HUES64 (cell line): ENCODE measurements around the gene SHB.

Source experiments
- H3K27ac ChIP-seq: 2 replicates; pipeline ENCODE4 v1.7.0; 2013; ENCODE audit warnings: low read depth, low read length, inconsistent platforms
- H3K27me3 ChIP-seq: 2 replicates; pipeline ENCODE4 v1.6.1; 2013; ENCODE audit warnings: mild to moderate bottlenecking, low read length; ENCODE audit not compliant: insufficient read depth
- H3K36me3 ChIP-seq: 2 replicates; pipeline ENCODE4 v1.6.1; 2013; ENCODE audit warnings: mild to moderate bottlenecking, low read length; ENCODE audit not compliant: insufficient read depth
- H3K4me1 ChIP-seq: 2 replicates; pipeline ENCODE4 v1.6.1; 2013; ENCODE audit warnings: mild to moderate bottlenecking, low read length, moderate library complexity; ENCODE audit not compliant: insufficient read depth
- H3K4me3 ChIP-seq: 2 replicates; pipeline ENCODE4 v1.5.1; 2013; ENCODE audit warnings: mild to moderate bottlenecking, low read length, moderate library complexity
- H3K9ac ChIP-seq: 2 replicates; pipeline ENCODE4 v1.6.1; 2013; ENCODE audit warnings: mild to moderate bottlenecking, low read depth, low read length
- H3K9me3 ChIP-seq: 2 replicates; pipeline ENCODE4 v1.6.1; 2013; ENCODE audit warnings: low read depth, low read length; ENCODE audit not compliant: insufficient read depth
- WGBS: fragments of 150-250, 120-280 bp; methylation state at CpG from one replicate; pipeline ENCODE4 v1.1.7; 2013; ENCODE audit warnings: missing lambda C conversion rate; 5-methylcytosine and 5-hydroxymethylcytosine counted together

The SHB gene

DNA sequence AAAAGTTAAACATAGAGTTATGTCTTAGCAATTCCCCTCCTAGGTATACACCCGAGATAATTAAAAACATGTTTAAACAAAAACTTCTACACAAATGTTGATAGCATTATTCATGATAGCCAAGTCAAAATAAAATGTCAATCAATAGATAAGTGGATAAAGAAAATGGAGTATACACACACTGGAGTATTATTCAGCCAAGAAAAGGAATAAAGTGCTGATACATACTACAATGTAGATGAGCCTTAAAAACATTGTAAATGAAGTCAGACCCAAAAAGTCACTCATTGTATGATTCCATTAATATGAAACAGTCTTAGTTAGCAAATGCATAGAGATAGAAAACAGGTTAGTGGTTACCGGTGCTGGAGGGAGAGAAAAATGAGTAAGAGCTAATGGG lies 34.3 kb upstream of the SHB start:
- Histone ChIP-seq H3K4me1 (no peaks in the 10 kb centered on the region), H3K4me3 (no peak overlapping the region), H3K27ac (no peak overlapping the region), H3K27me3 (no peaks in the 10 kb centered on the region), H3K9me3 (no peaks in the 10 kb centered on the region), H3K9ac (no peak overlapping the region), H3K36me3 (no peaks in the 10 kb centered on the region)
- 92% methylated on average over 2 of the region's 2 CpGs for WGBS

DNA sequence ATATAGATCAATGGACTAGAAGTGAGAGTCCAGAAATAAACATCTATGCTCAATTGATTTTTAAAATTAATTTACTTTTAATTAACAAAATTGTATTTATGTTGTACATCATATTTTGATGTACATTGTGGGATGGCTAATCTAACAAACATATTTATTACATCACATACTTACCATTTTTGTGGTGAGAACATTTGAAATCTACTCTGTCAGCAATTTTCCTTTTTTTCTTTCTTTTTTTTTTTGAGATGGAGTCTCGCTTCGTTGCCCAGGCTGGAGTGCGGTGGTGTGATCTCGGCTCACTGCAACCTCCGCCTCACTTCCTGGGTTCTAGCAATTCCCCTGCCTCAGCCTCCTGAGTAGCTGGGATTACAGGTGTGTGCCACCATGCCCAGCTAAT lies 32.4 kb upstream of the SHB start:
- Histone ChIP-seq H3K27ac (no peak overlapping the region), H3K4me3 (no peak overlapping the region), H3K9me3 (no peaks in the 10 kb centered on the region), H3K36me3 (no peaks in the 10 kb centered on the region), H3K9ac (no peak overlapping the region), H3K27me3 (no peaks in the 10 kb centered on the region), H3K4me1 (no peaks in the 10 kb centered on the region)
- 95% methylated on average over 5 of the region's 5 CpGs for WGBS

DNA sequence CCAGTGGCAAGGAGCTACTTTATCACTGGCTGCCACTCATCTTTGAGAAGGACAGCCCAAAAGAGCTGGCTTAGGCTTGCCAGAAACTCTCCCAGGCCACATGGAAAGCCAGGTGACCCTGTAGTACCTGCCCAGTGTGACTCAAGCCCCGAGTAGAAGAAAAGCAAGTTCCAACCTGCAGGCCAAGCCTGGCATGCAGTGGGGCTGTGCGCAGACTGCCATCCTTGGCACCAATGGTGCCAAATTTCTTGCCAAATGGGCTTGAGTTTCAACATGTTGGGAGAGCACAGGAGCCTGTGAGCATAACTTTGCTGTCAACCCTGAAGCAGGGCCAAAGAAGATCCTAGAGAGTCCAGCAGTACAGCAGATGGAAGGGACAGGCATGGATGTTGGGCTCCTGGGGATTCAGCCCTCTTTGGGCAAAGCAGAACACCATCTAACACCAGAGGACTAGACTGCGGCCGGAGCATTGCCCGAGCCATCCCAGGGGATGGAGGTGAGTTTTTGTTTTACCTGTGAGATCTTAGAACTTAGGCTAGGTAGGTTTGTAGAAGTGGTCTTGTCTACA lies 27.3 kb upstream of the SHB start:
- Histone ChIP-seq H3K27me3 (no peaks in the 10 kb centered on the region), H3K4me1 (no peaks in the 10 kb centered on the region), H3K4me3 (no peak overlapping the region), H3K9me3 (no peaks in the 10 kb centered on the region), H3K27ac (no peak overlapping the region), H3K9ac (no peak overlapping the region), H3K36me3 (no peaks in the 10 kb centered on the region)
- WGBS, result 92% methylated on average over 5 of the region's 5 CpGs

DNA sequence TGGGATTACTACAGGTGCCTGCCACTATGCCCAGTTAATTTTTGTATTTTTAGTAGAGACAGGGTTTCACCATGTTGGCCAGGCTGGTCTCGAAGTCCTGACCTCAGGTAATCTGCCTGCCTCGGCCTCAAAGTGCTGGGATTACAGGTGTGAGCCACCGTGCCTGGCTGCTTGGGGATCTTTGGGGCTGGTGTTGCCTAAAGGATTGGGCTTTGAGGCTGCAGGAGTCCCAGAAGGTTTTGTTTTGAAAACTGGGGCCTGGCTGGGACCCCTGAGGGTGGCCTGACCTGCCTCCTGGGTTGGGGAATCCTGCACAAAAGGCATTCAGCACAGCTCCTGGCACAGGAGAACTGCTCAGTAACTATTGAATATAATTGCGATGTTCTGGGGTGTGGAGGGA lies 25.1 kb upstream of the SHB start:
- no peak overlapping the region for H3K27ac ChIP-seq
- WGBS, result 93% methylated on average over 4 of the region's 4 CpGs
- H3K4me1 ChIP-seq, result peaks cover 10% of the 10 kb centered on the region; the same call in 1 of the 2 replicates
- H3K4me3 ChIP-seq, result no peak overlapping the region
- H3K9ac ChIP-seq, result no peak overlapping the region
- no peaks in the 10 kb centered on the region for H3K9me3 ChIP-seq
- no peaks in the 10 kb centered on the region for H3K36me3 ChIP-seq
- H3K27me3 ChIP-seq, result no peaks in the 10 kb centered on the region

DNA sequence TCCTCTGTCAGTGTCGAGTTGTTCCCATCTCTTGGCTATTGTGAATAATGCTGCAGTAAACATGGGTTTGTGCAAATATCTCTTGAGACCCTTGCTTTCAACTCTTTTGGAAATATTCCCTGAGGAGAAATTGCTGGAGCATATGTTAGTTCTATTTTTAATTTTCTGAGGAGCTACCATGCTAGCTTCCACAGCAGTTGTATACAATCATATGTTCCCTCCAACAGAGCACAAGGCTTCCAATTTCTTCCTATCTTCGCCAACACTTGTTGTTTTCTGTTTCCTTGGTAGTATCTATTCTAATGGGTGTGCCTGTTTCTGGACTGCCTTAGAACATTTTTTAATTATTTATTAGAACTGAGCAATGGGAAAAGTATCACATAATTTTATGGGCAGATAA lies 23.6 kb upstream of the SHB start:
- Histone ChIP-seq H3K4me3 (no peak overlapping the region), H3K27me3 (no peaks in the 10 kb centered on the region), H3K9me3 (no peaks in the 10 kb centered on the region), H3K9ac (no peak overlapping the region), H3K27ac (no peak overlapping the region), H3K36me3 (no peaks in the 10 kb centered on the region), H3K4me1 (peaks cover 10% of the 10 kb centered on the region; the same call in 1 of the 2 replicates)
- 92% methylated on average over 2 of the region's 2 CpGs for WGBS

DNA sequence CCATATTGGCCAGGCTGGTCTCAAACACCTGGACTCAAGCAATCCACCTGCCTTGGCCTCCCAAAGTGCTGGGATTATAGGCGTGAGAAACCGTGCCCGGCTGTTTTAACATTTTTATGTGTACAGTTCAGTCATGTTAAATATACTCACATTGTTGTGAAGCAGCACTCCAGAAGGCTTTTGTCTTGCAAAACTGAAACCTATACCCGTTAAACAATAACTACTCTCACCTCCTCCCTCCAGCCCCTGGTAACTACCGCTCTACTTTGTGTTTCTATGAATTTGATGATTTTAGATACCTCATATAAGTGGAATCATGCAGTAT lies 23.1 kb upstream of the SHB start:
- Histone ChIP-seq H3K27me3 (no peaks in the 10 kb centered on the region), H3K36me3 (no peaks in the 10 kb centered on the region), H3K4me3 (no peak overlapping the region), H3K9me3 (no peaks in the 10 kb centered on the region), H3K9ac (no peak overlapping the region), H3K27ac (no peak overlapping the region), H3K4me1 (peaks cover 10% of the 10 kb centered on the region; the same call in 1 of the 2 replicates)
- WGBS, result 74% methylated on average over 4 of the region's 5 CpGs

DNA sequence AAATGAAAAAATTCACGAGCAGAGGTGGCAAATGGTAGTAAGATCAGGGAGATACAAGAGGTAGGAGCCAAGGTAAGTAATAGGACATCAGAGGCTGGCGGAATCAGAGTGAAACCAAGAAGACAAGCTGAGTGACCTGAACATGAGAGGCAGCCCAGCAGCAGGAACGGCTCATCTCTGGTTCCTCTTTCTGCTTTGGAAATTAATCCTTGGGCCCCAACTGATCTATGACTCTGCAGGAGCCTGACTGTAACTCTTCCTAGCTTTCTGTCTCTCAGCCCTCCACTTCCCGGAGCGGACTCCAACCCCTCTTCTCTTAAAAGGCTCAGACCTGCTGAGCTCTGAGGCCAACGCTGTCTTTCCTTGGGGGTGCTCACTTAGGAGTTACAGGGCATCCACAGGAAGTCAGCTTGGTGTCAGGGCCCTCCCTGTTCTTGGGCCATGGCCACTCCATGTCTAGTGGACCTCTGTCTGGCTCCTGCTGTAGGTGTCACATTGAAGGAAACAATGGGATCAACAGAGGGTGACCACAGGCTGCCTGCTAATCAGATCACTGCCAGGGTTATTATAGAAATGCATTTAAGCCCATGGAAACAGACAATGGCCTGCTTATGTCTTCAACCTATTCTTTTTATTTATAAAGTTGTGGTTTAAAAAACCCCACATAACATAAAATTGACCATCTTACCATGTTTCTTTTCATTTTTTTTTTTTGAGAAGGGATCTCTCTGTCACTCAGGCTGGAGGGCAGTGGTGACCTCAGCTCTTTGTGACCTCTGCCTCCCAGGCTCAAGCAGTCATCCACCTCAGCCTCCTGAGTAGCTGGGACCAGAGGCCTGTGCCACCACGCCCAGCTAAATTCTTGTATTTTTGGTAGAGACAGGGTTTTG lies 22.5 kb upstream of the SHB start:
- no peaks in the 10 kb centered on the region for H3K36me3 ChIP-seq
- no peak overlapping the region for H3K4me3 ChIP-seq
- H3K4me1 ChIP-seq, result peaks cover 10% of the 10 kb centered on the region; the same call in 1 of the 2 replicates
- no peak overlapping the region for H3K9ac ChIP-seq
- WGBS, result 83% methylated on average over 7 of the region's 7 CpGs
- H3K27me3 ChIP-seq, result no peaks in the 10 kb centered on the region
- H3K27ac ChIP-seq, result no peak overlapping the region
- no peaks in the 10 kb centered on the region for H3K9me3 ChIP-seq

DNA sequence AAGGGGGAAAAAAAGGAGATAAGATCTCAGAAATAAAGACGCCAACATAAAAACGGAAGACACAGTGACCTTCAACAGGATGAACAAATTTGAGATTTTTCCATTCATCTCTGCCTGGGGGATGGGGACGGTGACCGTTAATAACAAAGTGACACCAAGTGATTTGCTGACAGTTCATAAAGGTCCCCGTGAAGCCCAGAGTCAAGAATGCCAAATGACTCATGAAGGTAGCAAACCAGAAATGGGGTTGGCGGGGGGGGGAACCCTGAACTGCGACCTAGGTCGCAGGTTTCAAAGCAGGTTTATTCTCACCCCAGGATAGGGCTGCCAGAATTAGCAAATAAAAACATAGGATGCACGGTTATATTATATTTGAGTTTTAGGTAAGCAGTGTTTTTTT lies 21.1 kb upstream of the SHB start:
- no peak overlapping the region for H3K27ac ChIP-seq
- WGBS, result 50% methylated on average over 9 of the region's 9 CpGs

DNA sequence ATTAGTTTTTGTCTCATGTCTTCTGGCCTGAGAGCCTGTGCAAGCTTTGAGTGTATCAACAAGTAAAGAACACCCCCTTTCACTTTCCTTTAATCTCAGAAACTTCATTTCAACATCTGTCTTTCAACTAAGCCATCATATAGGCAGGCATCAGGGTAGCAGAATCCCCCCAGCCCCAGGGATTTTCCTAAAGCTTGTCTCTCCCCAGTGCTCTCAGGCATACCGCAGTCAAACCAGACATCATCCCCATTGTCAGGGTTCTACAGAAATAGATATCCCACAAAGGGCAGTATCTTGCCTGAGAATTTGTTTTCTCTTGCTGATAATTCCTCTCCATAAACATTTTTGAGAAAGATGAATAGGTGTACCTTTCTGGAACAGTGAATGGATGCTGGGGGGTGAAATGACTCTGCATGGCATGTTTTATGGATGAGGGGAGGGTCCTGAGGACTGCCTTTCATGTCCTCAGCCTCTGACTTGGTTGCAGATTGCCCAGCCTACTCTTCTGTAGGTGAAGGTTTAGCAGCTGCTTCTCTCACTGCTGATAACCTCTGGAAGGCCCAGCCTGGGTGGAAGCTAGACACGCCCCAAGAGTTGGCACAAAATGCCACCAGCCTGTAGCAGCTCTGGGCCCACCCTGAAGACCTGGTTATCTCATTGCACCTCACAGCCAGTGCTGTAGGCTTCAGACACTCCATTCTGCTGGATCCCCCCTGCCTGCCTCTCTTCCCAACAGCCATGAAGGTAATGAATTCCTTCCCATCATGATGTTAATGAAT lies 20.5 kb upstream of the SHB start:
- 72% methylated on average over 2 of the region's 2 CpGs for WGBS

More for the DNA sequence above, 21.1 kb upstream of the SHB start:
- Histone ChIP-seq H3K9me3 (no peaks in the 10 kb centered on the region), H3K4me1 (peaks cover 10% of the 10 kb centered on the region; the same call in 1 of the 2 replicates), H3K36me3 (no peaks in the 10 kb centered on the region), H3K27me3 (no peaks in the 10 kb centered on the region), H3K9ac (no peak overlapping the region), H3K4me3 (no peak overlapping the region)

DNA sequence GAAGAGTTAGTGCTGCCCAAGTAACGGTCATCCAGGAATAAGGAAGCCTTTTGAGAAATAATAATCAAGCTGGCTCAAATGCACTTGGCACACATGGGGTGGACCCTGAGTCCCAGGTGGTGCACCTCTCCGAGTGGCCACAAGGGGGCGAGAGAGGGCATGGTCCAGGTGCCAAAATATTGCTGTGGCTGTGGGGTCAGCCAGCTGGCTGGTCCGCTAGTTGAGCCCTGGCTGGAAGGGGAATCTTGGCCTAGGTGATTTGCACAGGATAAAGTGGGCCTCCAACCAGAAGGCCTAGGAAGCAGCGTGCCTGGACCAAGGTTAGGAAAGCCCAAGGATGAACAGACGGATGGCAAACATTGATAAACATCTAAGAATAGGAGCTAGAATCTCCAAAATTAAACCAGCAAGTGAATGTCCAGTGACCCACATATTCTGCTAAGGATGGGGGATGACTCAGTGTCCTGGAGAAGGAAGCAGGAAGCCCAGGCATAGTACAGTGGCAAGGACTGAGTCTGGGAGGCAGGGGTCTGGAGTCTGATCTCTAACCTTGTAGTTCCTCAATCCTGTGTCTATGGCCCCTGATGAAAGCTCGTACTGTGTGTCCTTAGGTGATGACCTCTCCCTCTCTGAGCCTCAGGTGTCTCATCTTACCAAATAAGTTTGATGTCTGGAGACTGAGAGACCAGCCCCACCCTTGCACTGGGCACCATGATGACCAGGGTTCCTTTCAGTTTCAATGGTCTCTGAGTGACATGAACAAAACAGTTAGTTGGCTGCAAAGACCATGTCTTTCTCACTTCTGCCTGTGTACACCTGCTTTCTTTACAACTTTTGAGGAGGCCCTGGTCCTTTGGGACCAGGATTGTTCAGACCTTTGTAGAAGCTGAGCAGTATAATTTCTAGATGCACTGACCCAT lies 19.2 kb upstream of the SHB start:
- Histone ChIP-seq H3K4me3 (no peak overlapping the region), H3K4me1 (peaks cover 20% of the 10 kb centered on the region; the same call in 1 of the 2 replicates), H3K9ac (no peak overlapping the region), H3K27ac (no peak overlapping the region), H3K36me3 (no peaks in the 10 kb centered on the region), H3K9me3 (no peaks in the 10 kb centered on the region), H3K27me3 (no peaks in the 10 kb centered on the region)
- 40% methylated on average over 7 of the region's 7 CpGs for WGBS

More for the DNA sequence above, 20.5 kb upstream of the SHB start:
- Histone ChIP-seq H3K9ac (no peak overlapping the region), H3K27me3 (no peaks in the 10 kb centered on the region), H3K4me1 (peaks cover 13% of the 10 kb centered on the region; the same call in 1 of the 2 replicates), H3K4me3 (no peak overlapping the region), H3K27ac (no peak overlapping the region), H3K36me3 (no peaks in the 10 kb centered on the region), H3K9me3 (no peaks in the 10 kb centered on the region)
